PFSK-1 (cell line): ENCODE measurements around the gene GET4. TPM values are rescaled to one million over a fixed set of nuclear protein-coding genes. Genes with fewer than 3 reads are reported as not detected.

ENCODE experiments used
- FOXP2 ChIP-seq: optimal IDR thresholded peaks from 2 replicates; pipeline ENCODE3; 2011; ENCODE audit warnings: borderline replicate concordance, control low read depth, inconsistent platforms; ENCODE audit not compliant: insufficient read depth; ENCODE audit errors: extremely low read length, extremely low read depth
- POLR2AphosphoS5 ChIP-seq: IDR thresholded peaks from 2 replicates; pipeline ENCODE4 v1.6.1; 2012; ENCODE audit warnings: low read depth, mild to moderate bottlenecking, control low read depth, low read length, moderate library complexity
- SIN3A ChIP-seq: IDR thresholded peaks from 2 replicates; pipeline ENCODE4 v1.6.1; 2012; ENCODE audit warnings: mild to moderate bottlenecking, low read length, moderate library complexity, borderline replicate concordance; ENCODE audit not compliant: insufficient read depth
- TAF1 ChIP-seq: IDR thresholded peaks from 2 replicates; pipeline ENCODE4 v1.6.1; 2012; ENCODE audit warnings: low read length, control low read depth, borderline replicate concordance; ENCODE audit not compliant: insufficient read depth
- polyA plus RNA-seq: library from polyadenylated mRNA; unstranded; fragments of >200 nt; gene quantifications from one replicate; pipeline ENCODE4 v1.2.1, GENCODE V29; 2012; ENCODE audit warnings: low read depth, missing spikeins; ENCODE audit not compliant: insufficient read length
- TF ChIP-seq, protein P1 (sequence below), 2 experiments: IDR thresholded peaks; 2 replicates each; pipeline versions ENCODE4 v1.6.1 to v1.8.0; 2011 to 2012; ENCODE audit warnings: low read depth in 2 of 2, low read length in 2 of 2, control low read depth in 1 of 2, inconsistent platforms in 1 of 2, mild to moderate bottlenecking in 1 of 2, moderate library complexity in 1 of 2; ENCODE audit not compliant: insufficient read depth in 1 of 2

GET4 gene
- polyA plus RNA-seq: 132 TPM

DNA sequence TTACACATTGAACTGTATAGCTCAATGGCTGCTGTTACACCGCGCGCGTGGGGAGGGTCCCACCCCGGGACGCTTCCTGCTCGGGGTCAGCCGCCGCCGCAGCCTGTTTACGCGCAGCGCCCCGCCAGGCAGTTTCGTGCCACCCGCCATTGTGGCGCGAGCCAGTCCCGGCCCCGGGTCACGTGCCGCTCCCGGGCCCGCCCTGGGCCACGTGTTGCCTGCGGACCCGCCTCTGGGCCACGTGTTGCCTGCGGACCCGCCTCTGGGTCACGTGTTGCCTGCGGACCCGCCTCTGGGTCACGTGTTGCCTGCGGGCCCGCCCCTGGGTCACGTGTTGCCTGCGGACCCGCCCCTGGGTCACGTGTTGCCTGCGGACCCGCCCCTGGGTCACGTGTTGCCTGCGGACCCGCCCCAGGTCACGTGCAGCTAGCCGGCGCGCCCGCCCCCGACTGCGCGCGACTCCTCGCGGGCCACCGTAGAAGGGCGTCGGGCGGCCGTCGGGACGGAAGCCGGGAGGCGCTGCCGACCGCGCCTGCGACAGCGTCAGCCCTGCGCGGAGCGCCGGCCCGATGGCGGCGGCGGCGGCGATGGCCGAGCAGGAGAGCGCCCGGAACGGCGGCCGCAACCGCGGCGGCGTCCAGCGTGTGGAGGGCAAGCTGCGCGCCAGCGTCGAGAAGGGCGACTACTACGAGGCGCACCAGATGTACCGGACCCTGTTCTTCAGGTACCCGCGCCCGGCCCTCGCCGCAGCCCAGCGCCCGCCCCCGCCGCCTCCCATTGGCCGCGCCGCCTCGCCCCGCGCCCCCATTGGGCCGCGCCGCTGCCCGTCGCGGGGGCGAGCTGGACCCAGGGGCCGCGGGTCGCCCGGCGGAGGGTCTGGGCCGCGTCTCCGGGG lies at the start of gene GET4:
TSS of gene GET4 (plus strand) at position 478 of the 895 bp plus-strand sequence. CDS start at position 570, 92 bp downstream.
- TF ChIP-seq SIN3A (0 out of 2 replicates have a peak, but pooled peaks have one; percentile 65), FOXP2 (peak; percentile 97), TAF1 (peak; percentile 63; the same call in 1 of the 2 replicates), POLR2AphosphoS5 (peak; percentile 61)
- TF ChIP-seq, protein P1, sequence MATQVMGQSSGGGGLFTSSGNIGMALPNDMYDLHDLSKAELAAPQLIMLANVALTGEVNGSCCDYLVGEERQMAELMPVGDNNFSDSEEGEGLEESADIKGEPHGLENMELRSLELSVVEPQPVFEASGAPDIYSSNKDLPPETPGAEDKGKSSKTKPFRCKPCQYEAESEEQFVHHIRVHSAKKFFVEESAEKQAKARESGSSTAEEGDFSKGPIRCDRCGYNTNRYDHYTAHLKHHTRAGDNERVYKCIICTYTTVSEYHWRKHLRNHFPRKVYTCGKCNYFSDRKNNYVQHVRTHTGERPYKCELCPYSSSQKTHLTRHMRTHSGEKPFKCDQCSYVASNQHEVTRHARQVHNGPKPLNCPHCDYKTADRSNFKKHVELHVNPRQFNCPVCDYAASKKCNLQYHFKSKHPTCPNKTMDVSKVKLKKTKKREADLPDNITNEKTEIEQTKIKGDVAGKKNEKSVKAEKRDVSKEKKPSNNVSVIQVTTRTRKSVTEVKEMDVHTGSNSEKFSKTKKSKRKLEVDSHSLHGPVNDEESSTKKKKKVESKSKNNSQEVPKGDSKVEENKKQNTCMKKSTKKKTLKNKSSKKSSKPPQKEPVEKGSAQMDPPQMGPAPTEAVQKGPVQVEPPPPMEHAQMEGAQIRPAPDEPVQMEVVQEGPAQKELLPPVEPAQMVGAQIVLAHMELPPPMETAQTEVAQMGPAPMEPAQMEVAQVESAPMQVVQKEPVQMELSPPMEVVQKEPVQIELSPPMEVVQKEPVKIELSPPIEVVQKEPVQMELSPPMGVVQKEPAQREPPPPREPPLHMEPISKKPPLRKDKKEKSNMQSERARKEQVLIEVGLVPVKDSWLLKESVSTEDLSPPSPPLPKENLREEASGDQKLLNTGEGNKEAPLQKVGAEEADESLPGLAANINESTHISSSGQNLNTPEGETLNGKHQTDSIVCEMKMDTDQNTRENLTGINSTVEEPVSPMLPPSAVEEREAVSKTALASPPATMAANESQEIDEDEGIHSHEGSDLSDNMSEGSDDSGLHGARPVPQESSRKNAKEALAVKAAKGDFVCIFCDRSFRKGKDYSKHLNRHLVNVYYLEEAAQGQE (IDR thresholded peaks at IDR 0.05; ENCODE audit: insufficient read depth in 1 of 2, low read depth in 2 of 2, low read length in 2 of 2): peak; percentile 22 to 25; a peak in 1 of 4 replicates

GRCh38 chr7:828793-829561 lies 47.4 kb upstream of the GET4 start:
- TF ChIP-seq, protein P1 (IDR thresholded peaks at IDR 0.05; ENCODE audit: insufficient read depth in 1 of 2, low read depth in 2 of 2, low read length in 2 of 2): no peak
- TF ChIP-seq POLR2AphosphoS5 (no peak), FOXP2 (no peak), TAF1 (no peak), SIN3A (no peak)

- TF ChIP-seq, protein P1 (IDR thresholded peaks at IDR 0.05; ENCODE audit: insufficient read depth in 1 of 2, low read depth in 2 of 2, low read length in 2 of 2): no peak
- TF ChIP-seq TAF1 (no peak), POLR2AphosphoS5 (no peak), FOXP2 (no peak), SIN3A (no peak)
Measured at GRCh38 chr7:830069-830468, 46.3 kb upstream of the GET4 start.

DNA sequence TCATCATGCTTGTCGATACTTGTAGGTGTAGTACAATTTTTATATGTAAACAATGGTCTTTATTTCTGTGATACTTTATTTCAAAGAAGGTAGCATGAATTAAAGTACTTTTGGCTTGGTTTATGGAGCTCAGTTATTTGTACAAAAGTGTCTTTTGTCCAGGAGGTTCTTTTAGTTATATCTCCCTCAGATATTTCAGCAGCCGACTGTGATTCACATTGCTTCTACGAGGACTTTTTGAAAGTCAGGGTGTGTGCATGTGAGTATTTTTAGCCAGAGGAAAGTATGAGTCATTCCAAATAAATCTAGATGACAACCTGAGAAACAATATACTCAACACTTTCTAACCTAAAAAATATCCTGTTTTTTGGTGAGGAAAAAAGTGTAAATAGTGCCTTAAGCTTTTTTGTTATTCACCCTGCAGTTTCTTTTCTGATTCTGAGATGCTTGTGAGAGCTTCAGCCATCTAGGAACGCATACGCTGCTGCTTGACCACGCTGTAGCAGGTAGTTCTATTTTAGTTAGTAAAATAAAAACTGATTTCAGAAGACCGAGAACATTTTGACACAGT lies 44.7 kb upstream of the GET4 start:
- TF ChIP-seq SIN3A (no peak), FOXP2 (no peak), POLR2AphosphoS5 (no peak), TAF1 (no peak)
- TF ChIP-seq, protein P1 (IDR thresholded peaks at IDR 0.05; ENCODE audit: insufficient read depth in 1 of 2, low read depth in 2 of 2, low read length in 2 of 2): no peak
